Spleen (tissue), 13 donors: ENCODE data around the gene ST6GALNAC5. TPM values are rescaled to one million over a fixed set of nuclear protein-coding genes. Genes with fewer than 3 reads are reported as not detected.
"Not testable (repeated sequence)": the region's sequence is repeated elsewhere in the genome, so short reads cannot be mapped to it uniquely, and the experiment has no call there.

Experiments used
- DNase-seq: peaks from one replicate; pipeline ENCODE4 v3.0.0-alpha.2; 2020
- H3K27ac ChIP-seq, 8 donors: fragments of 200-600 bp; sonication (generic) in 7 of 8; 1 replicate in 4 of 8; 2 replicates in 4 of 8; pipeline versions ENCODE4 v1.5.0 to v1.8.0; 2016 to 2021; ENCODE audit warnings: inconsistent platforms in 4 of 8, mild to moderate bottlenecking in 4 of 8, moderate library complexity in 1 of 8
- H3K27me3 ChIP-seq, 7 donors: fragments of 200-600 bp; sonication (generic) in 6 of 7; replicated peaks in 1 of 7; 1 replicate in 4 of 7; 2 replicates in 3 of 7; pipeline versions ENCODE4 v1.5.0 to v1.8.0; 2016 to 2021; ENCODE audit warnings: inconsistent platforms in 3 of 7, mild to moderate bottlenecking in 1 of 7
- H3K36me3 ChIP-seq, 6 donors: fragments of 200-600 bp; sonication (generic) in 5 of 6; 1 replicate in 4 of 6; 2 replicates in 2 of 6; pipeline versions ENCODE4 v1.5.0 to v1.8.0; 2016 to 2021; ENCODE audit warnings: inconsistent platforms in 2 of 6
- H3K4me1 ChIP-seq, 6 donors: fragments of 200-600 bp; sonication (generic) in 5 of 6; 1 replicate in 3 of 6; 2 replicates in 3 of 6; pipeline versions ENCODE4 v1.5.0 to v1.8.0; 2016 to 2021; ENCODE audit warnings: inconsistent platforms in 3 of 6
- H3K4me3 ChIP-seq, 8 donors: fragments of 200-600 bp; sonication (generic) in 7 of 8; 1 replicate in 4 of 8; 2 replicates in 4 of 8; pipeline versions ENCODE4 v1.5.0 to v1.8.0; 2016 to 2021; ENCODE audit warnings: inconsistent platforms in 4 of 8, mild to moderate bottlenecking in 4 of 8, moderate library complexity in 2 of 8
- H3K9me3 ChIP-seq, 8 donors: fragments of 200-600 bp; sonication (generic) in 7 of 8; 1 replicate in 4 of 8; 2 replicates in 4 of 8; pipeline versions ENCODE4 v1.5.0 to v1.8.0; 2016 to 2021; ENCODE audit warnings: inconsistent platforms in 4 of 8
- CTCF ChIP-seq, 11 experiments: fragments of 200-600 bp in 7 of 11; fragments of 450-650 bp in 4 of 11; sonication (generic) in 4 of 11; IDR thresholded peaks in 8 of 11; conservative IDR thresholded peaks in 3 of 11; 1 replicate in 7 of 11; 2 replicates in 4 of 11; pipeline versions ENCODE4 v1.4.0 to v1.8.0; 2016 to 2021; ENCODE audit warnings: antibody characterized with exemption in 11 of 11, inconsistent platforms in 4 of 11, mild to moderate bottlenecking in 1 of 11
- POLR2A ChIP-seq, 3 donors: fragments of 450-650 bp; IDR thresholded peaks; one replicate each; pipeline ENCODE4 v1.5.1; 2017; ENCODE audit warnings: antibody characterized with exemption in 3 of 3, mild to moderate bottlenecking in 1 of 3
- POLR2AphosphoS5 ChIP-seq, 3 donors: sonication (generic); formaldehyde crosslinking; IDR thresholded peaks; one replicate each; pipeline ENCODE4 v1.5.1; 2017; ENCODE audit warnings: antibody characterized with exemption in 3 of 3
- WGBS, 5 donors: extraction: QIAGEN DNeasy Blood & Tissue Kit in 3 of 5; methylation state at CpG; one replicate each; pipeline versions ENCODE4 v1.1.5 to v1.1.7; 2013 to 2018; 5-methylcytosine and 5-hydroxymethylcytosine counted together
- intact Hi-C: fragments of 100-400 bp; cut with DNase I; formaldehyde crosslinking; loops from one replicate; pipeline ENCODE4 v1.15.0; 2023; ENCODE audit warnings: low total_unique reads
- long read RNA-seq, 2 donors: transcript quantifications; one replicate each; lab custom pipeline, GENCODE V29; 2026
- polyA plus RNA-seq, 3 donors: library from polyadenylated mRNA; stranded (reverse); fragments of 200-250 nt; gene quantifications; one replicate each; pipeline ENCODE4 v1.2.1, GENCODE V29; 2013
- total RNA-seq, 7 donors: library from RNA; depleted of rRNA in 3 of 7; stranded (reverse); fragments of >200 nt in 3 of 7; fragmentation: NEBNext Ultra II Directional in 4 of 7; extraction: Animal tissue kit (Norgen Biotek cat#: 25700) in 4 of 7; gene quantifications; one replicate each; pipeline versions ENCODE4 v1.1.0 to v1.2.1, GENCODE V29; 2016 to 2021
- donor health status: healthy with polysubstance abuse.
- donor health status: DM: no; HTN: no; CAD: no; lungs with moderate emphysema.
- donor health status: DM: no; HTN: no; CAD: no.
- donor health status: Bipolar disorder and iron deficiency.
- donor health status: healthy.
- donor health status: DM: no; HTN: no; CAD: no.
- donor health status: DM: yes; HTN: yes; CAD: no.

Gene ST6GALNAC5
- total RNA-seq (1 to 10 TPM in 6 of 7 donors, under 1 TPM in 1; 0.28 to 2.3 (median 1.6) TPM), polyA plus RNA-seq (under 1 TPM; 0.15 to 0.51 (median 0.24) TPM)
- long read RNA-seq, donor 1, partial matches to known transcripts: 0 of 3 reads
- long read RNA-seq, donor 1, other reads (novel, unspliced or antisense): 0 of 3 reads
- long read RNA-seq, donor 2, partial matches to known transcripts: 0 of 4 reads
- long read RNA-seq, donor 2, other reads (novel, unspliced or antisense): 0 of 4 reads

DNA sequence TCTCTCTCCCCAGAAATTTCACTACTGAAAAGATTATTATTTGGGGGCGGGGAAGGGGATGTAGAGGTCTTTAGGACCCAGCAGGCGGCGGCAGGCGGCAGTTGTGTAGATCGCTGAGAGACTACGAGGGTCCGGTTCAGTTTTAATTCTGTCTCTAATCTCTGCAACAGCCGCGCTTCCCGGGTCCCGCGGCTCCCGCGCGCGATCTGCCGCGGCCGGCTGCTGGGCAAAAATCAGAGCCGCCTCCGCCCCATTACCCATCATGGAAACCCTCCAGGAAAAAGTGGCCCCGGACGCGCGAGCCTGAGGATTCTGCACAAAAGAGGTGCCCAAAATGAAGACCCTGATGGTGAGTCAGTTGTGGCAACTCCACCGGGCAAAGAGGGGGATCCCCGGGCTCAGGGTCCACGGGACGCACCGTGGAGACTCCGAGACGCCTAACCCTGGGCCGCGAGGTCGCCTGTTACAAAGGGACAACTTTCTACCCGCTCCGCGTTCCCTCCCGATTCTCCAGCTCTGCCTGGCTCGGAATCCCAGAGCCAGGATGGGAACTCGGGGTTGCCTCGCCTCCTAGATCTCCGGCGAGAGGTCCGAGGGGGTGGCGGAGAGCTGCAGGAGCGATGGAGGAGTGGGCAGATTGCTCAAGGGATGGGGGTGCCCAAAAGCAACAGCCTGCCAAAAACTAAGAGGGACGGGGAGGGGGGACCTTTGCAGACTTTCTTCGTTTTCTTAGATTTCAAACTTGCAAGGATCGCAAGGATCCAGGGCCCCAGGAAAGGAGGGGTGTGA lies at the start of gene ST6GALNAC5:
ST6GALNAC5 (plus strand) TSS at position 139 of the 789 bp plus-strand sequence.
- H3K27ac ChIP-seq: no peak within 1 kb of the TSS
- H3K4me3 ChIP-seq: peak within 1 kb of the TSS; percentile 18 to 64 (median 37)
- H3K36me3 ChIP-seq: no peaks in the 10 kb centered on the region
- TF ChIP-seq POLR2AphosphoS5 (IDR thresholded peaks at IDR 0.05): no peak
- no peak for TF ChIP-seq POLR2A (IDR thresholded peaks at IDR 0.05)
- TF ChIP-seq CTCF (IDR thresholded peaks at IDR 0.05 in 8 of 11, conservative IDR thresholded peaks at IDR 0.05 in 3 of 11): no peak
- WGBS, 5 donors: 1 to 3% (median 2%) methylated on average over 31 to 50 of the region's 50 CpGs
- no peaks in the 10 kb centered on the region for H3K9me3 ChIP-seq
- peaks cover 0 to 72% (median 36%) of the 10 kb centered on the region in 7 donors for H3K27me3 ChIP-seq
- intact Hi-C loops: no loop called here
- DNase-seq: peak; percentile 73
- H3K4me1 ChIP-seq: peaks cover 7 to 27% (median 23%) of the 10 kb centered on the region in 6 donors

GRCh38 chr1:76820028-76820427 lies 47.3 kb upstream of the ST6GALNAC5 start:
- TF ChIP-seq POLR2A (IDR thresholded peaks at IDR 0.05) (no peak), POLR2AphosphoS5 (IDR thresholded peaks at IDR 0.05) (no peak), CTCF (IDR thresholded peaks at IDR 0.05 in 8 of 11, conservative IDR thresholded peaks at IDR 0.05 in 3 of 11) (no peak)
- no peak for DNase-seq
- no peaks in the 10 kb centered on the region for H3K36me3 ChIP-seq
- WGBS, 5 donors: 76 to 86% (median 79%) methylated on average over 2 of the region's 2 CpGs
- intact Hi-C loops: no loop called here
- H3K9me3 ChIP-seq: no peaks in the 10 kb centered on the region
- no peak overlapping the region for H3K4me3 ChIP-seq
- no peak overlapping the region for H3K27ac ChIP-seq
- H3K4me1 ChIP-seq: no peaks in the 10 kb centered on the region
- no peaks in the 10 kb centered on the region for H3K27me3 ChIP-seq

GRCh38 chr1:76822961-76823360 lies 44.3 kb upstream of the ST6GALNAC5 start:
- H3K27me3 ChIP-seq, H3K9me3 ChIP-seq, H3K36me3 ChIP-seq, H3K4me1 ChIP-seq, H3K4me3 ChIP-seq, H3K27ac ChIP-seq, intact Hi-C loops, DNase-seq: not testable (repeated sequence)

DNA sequence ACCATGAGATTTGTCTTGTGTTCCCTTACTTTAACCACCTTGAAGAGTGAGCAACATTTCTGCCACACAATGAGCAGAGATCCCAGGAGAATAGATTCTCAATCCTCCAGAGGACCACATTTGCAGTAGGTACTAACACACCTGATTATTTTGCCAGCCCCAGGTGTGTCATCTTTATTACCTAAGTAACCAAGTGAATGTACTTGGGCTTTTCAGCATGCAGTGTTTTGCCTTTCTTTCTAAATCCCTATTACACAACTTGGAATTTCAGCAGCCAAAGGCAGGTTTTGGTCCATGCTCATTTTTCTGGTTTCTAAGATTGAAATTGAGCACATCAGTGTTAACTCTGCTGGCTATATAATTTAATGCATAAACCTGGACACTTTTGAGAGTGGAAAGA lies 43.2 kb upstream of the ST6GALNAC5 start:
- no peak for DNase-seq
- TF ChIP-seq CTCF (IDR thresholded peaks at IDR 0.05 in 8 of 11, conservative IDR thresholded peaks at IDR 0.05 in 3 of 11) (no peak), POLR2AphosphoS5 (IDR thresholded peaks at IDR 0.05) (no peak), POLR2A (IDR thresholded peaks at IDR 0.05) (no peak)
- Histone ChIP-seq H3K4me3 (no peak overlapping the region), H3K27me3 (no peaks in the 10 kb centered on the region), H3K9me3 (no peaks in the 10 kb centered on the region), H3K36me3 (no peaks in the 10 kb centered on the region), H3K27ac (no peak overlapping the region), H3K4me1 (no peaks in the 10 kb centered on the region)
- intact Hi-C loops: no loop called here
